HepG2 (cell line): ENCODE results near the gene SUCLG2. TPM values are rescaled to one million over a fixed set of nuclear protein-coding genes. Genes with fewer than 3 reads are reported as not detected.

ENCODE experiments used
- FOSL1 ChIP-seq: sonication (generic); formaldehyde crosslinking; IDR thresholded peaks from 2 replicates; pipeline ENCODE4 v1.9.0; 2021; ENCODE audit warnings: missing genetic modification reagents, borderline replicate concordance
- GABPB1 ChIP-seq: IDR thresholded peaks from 2 replicates; pipeline ENCODE4 v1.6.1; 2016; ENCODE audit warnings: mild to moderate bottlenecking, missing genetic modification reagents, moderate library complexity, missing compliant biosample characterization
- GZF1 ChIP-seq: sonication (generic); formaldehyde crosslinking; IDR thresholded peaks from 2 replicates; pipeline ENCODE4 v1.5.1; 2020; ENCODE audit warnings: mild to moderate bottlenecking, missing genetic modification reagents
- PHB2 ChIP-seq: fragments of 450-650 bp; IDR thresholded peaks from 2 replicates; pipeline ENCODE4 v1.6.1; 2018; ENCODE audit not compliant: partially characterized antibody
- PHF21A ChIP-seq: sonication (generic); formaldehyde crosslinking; IDR thresholded peaks from 2 replicates; pipeline ENCODE4 v1.5.0; 2020; ENCODE audit warnings: mild to moderate bottlenecking, missing genetic modification reagents
- RAD21 ChIP-seq: fragments of 450-650 bp; formaldehyde crosslinking; IDR thresholded peaks from 2 replicates; pipeline ENCODE4 v1.5.0; 2020; ENCODE audit warnings: mild to moderate bottlenecking
- RXRB ChIP-seq: IDR thresholded peaks from 2 replicates; pipeline ENCODE4 v1.6.1; 2016; ENCODE audit warnings: borderline replicate concordance, missing genetic modification reagents, missing compliant biosample characterization
- SNAPC2 ChIP-seq: sonication (generic); formaldehyde crosslinking; IDR thresholded peaks from 2 replicates; pipeline ENCODE4 v1.8.1; 2022; ENCODE audit warnings: mild to moderate bottlenecking, missing genetic modification reagents
- TBP ChIP-seq: sonication (generic); formaldehyde crosslinking; IDR thresholded peaks from 2 replicates; pipeline ENCODE4 v1.5.0; 2020; ENCODE audit warnings: missing genetic modification reagents
- ZNF10 ChIP-seq: sonication (generic); formaldehyde crosslinking; IDR thresholded peaks from 2 replicates; pipeline ENCODE4 v1.4.0; 2020; ENCODE audit warnings: mild to moderate bottlenecking, low read depth, missing genetic modification reagents, borderline replicate concordance
- ZNF232 ChIP-seq: sonication (generic); formaldehyde crosslinking; IDR thresholded peaks from 2 replicates; pipeline ENCODE4 v1.4.0; 2020; ENCODE audit warnings: missing genetic modification reagents, borderline replicate concordance
- ZNF30 ChIP-seq: sonication (generic); formaldehyde crosslinking; IDR thresholded peaks from 2 replicates; pipeline ENCODE4 v1.5.0; 2020; ENCODE audit warnings: mild to moderate bottlenecking, missing genetic modification reagents
- ZNF512B ChIP-seq: sonication (generic); formaldehyde crosslinking; IDR thresholded peaks from 2 replicates; pipeline ENCODE4 v1.5.1; 2020; ENCODE audit warnings: missing genetic modification reagents, mild to moderate bottlenecking, borderline replicate concordance
- ZNF547 ChIP-seq: sonication (generic); formaldehyde crosslinking; IDR thresholded peaks from 2 replicates; pipeline ENCODE4 v1.5.1; 2020; ENCODE audit warnings: mild to moderate bottlenecking, missing genetic modification reagents
- ZNF703 ChIP-seq: sonication (generic); formaldehyde crosslinking; IDR thresholded peaks from 2 replicates; pipeline ENCODE4 v1.5.1; 2020; ENCODE audit warnings: missing genetic modification reagents, mild to moderate bottlenecking, moderate library complexity, borderline replicate concordance
- polyA plus RNA-seq, 8 experiments: library from polyadenylated mRNA; depleted of rRNA in 3 of 8; stranded (reverse) in 7 of 8; unstranded in 1 of 8; fragments of >200 nt; fragmentation: Illumina TruSeq in 4 of 8; extraction: Trizol in 4 of 8; gene quantifications; 2 replicates each; pipeline versions ENCODE4 v1.2.1 to v1.2.3, GENCODE V29; 2011 to 2016; ENCODE audit warnings: low read depth in 4 of 8, missing spikeins in 1 of 8, mixed read lengths in 1 of 8; ENCODE audit not compliant: insufficient read depth in 1 of 8
- total RNA-seq, 5 experiments: library from RNA; depleted of rRNA; stranded (reverse); fragments of >200 nt; fragmentation: Illumina TruSeq; extraction: Trizol; gene quantifications; 2 replicates each; pipeline ENCODE4 v1.2.3, GENCODE V29; 2016; ENCODE audit warnings: low read depth in 1 of 5
- TF ChIP-seq, protein P1 (sequence below): sonication (generic); formaldehyde crosslinking; IDR thresholded peaks from 2 replicates; pipeline ENCODE4 v1.8.1; 2023; ENCODE audit warnings: mild to moderate bottlenecking, moderate library complexity, missing genetic modification reagents
- TF ChIP-seq, protein P2 (sequence below): sonication (generic); formaldehyde crosslinking; IDR thresholded peaks from 2 replicates; pipeline ENCODE4 v1.8.1; 2023; ENCODE audit warnings: missing genetic modification reagents, mild to moderate bottlenecking, borderline replicate concordance
- TF ChIP-seq, protein P3 (sequence below): sonication (generic); formaldehyde crosslinking; IDR thresholded peaks from 2 replicates; pipeline ENCODE4 v1.4.0; 2020; ENCODE audit warnings: missing genetic modification reagents, borderline replicate concordance
- TF ChIP-seq, protein P4 (sequence below): sonication (generic); formaldehyde crosslinking; IDR thresholded peaks from 2 replicates; pipeline ENCODE4 v1.4.0; 2020; ENCODE audit warnings: missing genetic modification reagents, borderline replicate concordance

Gene SUCLG2
- total and polyA plus RNA-seq, 2 of the 13 experiments (the other 11 are each of a cell fraction or from before 2014, with no cell fraction given) = 21.4 to 64.9 TPM

DNA sequence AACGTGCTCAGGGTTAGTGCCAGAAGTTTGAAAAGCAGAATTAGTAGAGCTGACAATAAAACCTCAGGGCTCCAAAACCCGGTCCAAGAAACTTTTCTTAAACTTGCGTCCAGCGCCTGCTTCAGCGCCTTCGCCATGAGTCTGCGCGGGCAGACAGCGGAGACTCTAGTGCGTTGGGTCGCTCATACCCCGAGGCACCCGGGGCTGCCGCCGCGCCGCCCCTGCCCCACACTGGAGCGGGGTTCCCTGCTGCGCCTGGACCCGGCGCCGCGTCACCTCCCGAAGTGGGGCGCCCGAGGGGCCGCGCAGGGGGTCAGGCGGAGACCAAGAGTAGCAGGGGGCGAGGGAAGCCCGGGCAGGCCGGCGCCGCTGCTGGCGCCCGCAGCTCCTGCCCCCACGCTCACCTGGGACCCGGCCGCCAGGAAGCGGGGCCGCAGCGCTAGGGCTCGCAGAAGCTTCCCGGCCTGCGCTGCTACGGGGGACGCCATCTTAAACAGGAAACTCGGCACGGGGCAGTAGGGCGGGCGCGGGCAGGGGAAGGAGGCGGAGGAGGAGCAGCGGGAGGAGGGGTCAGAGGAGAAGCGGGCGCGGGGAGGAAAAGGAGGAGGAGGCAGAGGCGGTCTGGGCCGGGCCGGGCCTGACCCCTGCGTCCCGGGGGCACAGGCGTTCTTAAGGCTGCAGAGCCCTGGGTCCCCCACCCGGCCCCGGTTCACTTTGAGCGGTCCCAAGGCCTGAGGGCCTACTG lies at the start of gene SUCLG2 (continued):
- TF ChIP-seq FOSL1 (CRISPR knock-in tag) (no peak), ZNF547 (CRISPR knock-in tag) (peak; percentile 87), RXRB (CRISPR knock-in tag) (no peak), ZNF232 (CRISPR knock-in tag) (no peak), TBP (no peak), RAD21 (peak; percentile 66; the same call in 1 of the 2 replicates), SNAPC2 (CRISPR knock-in tag) (peak; percentile 27; the same call in 1 of the 2 replicates), ZNF512B (CRISPR knock-in tag) (no peak), ZNF10 (CRISPR knock-in tag) (no peak), PHB2 (no peak), ZNF30 (CRISPR knock-in tag) (no peak), ZNF703 (CRISPR knock-in tag) (peak; percentile 49), PHF21A (peak; percentile 31; the same call in 1 of the 2 replicates), GABPB1 (CRISPR knock-in tag) (peak; percentile 91), GZF1 (CRISPR knock-in tag) (no peak)
- TF ChIP-seq, protein P1, sequence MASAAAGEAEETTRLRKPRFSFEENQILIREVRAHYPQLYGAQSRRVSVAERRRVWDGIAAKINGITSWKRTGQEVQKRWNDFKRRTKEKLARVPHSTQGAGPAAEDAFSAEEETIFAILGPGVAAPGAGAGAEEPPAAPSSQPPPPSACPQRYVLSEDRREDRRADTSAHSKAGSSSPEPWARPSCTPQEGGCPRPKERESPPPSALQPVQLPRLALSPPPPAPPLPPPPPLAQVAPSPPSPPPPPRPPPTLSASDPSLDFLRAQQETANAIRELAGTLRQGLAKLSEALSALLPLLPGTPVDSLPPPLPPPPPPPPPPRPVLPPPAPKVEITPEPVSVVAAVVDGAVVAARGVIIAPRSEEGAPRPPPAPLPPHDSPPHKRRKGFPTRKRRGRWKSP (CRISPR knock-in tag) = peak; percentile 92
- TF ChIP-seq, protein P2, sequence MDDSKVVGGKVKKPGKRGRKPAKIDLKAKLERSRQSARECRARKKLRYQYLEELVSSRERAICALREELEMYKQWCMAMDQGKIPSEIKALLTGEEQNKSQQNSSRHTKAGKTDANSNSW (CRISPR knock-in tag) = no peak
- TF ChIP-seq, protein P3, sequence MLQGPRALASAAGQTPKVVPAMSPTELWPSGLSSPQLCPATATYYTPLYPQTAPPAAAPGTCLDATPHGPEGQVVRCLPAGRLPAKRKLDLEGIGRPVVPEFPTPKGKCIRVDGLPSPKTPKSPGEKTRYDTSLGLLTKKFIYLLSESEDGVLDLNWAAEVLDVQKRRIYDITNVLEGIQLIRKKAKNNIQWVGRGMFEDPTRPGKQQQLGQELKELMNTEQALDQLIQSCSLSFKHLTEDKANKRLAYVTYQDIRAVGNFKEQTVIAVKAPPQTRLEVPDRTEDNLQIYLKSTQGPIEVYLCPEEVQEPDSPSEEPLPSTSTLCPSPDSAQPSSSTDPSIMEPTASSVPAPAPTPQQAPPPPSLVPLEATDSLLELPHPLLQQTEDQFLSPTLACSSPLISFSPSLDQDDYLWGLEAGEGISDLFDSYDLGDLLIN = no peak
- TF ChIP-seq, protein P4, sequence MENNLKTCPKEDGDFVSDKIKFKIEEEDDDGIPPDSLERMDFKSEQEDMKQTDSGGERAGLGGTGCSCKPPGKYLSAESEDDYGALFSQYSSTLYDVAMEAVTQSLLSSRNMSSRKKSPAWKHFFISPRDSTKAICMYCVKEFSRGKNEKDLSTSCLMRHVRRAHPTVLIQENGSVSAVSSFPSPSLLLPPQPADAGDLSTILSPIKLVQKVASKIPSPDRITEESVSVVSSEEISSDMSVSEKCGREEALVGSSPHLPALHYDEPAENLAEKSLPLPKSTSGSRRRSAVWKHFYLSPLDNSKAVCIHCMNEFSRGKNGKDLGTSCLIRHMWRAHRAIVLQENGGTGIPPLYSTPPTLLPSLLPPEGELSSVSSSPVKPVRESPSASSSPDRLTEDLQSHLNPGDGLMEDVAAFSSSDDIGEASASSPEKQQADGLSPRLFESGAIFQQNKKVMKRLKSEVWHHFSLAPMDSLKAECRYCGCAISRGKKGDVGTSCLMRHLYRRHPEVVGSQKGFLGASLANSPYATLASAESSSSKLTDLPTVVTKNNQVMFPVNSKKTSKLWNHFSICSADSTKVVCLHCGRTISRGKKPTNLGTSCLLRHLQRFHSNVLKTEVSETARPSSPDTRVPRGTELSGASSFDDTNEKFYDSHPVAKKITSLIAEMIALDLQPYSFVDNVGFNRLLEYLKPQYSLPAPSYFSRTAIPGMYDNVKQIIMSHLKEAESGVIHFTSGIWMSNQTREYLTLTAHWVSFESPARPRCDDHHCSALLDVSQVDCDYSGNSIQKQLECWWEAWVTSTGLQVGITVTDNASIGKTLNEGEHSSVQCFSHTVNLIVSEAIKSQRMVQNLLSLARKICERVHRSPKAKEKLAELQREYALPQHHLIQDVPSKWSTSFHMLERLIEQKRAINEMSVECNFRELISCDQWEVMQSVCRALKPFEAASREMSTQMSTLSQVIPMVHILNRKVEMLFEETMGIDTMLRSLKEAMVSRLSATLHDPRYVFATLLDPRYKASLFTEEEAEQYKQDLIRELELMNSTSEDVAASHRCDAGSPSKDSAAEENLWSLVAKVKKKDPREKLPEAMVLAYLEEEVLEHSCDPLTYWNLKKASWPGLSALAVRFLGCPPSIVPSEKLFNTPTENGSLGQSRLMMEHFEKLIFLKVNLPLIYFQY (CRISPR knock-in tag) = peak; percentile 89; the same call in 1 of the 2 replicates
